A673 (cell line): ENCODE results near the gene TBX3.

Source experiments
- EZH2 ChIP-seq: fragments of 200-600 bp; sonication (generic); IDR thresholded peaks from 2 replicates; pipeline ENCODE4 v1.6.1; 2017; ENCODE audit warnings: borderline replicate concordance, low read depth, mild to moderate bottlenecking, mixed read lengths, antibody characterized with exemption, low read length; ENCODE audit not compliant: poor library complexity, severe bottlenecking
- TF ChIP-seq, protein P1 (sequence below): fragments of 300-800, 200-600 bp; sonication (generic); conservative IDR thresholded peaks from 2 replicates; pipeline ENCODE4 v1.5.1; 2017; ENCODE audit warnings: low read depth, mild to moderate bottlenecking, antibody characterized with exemption, low read length, moderate library complexity, mixed read lengths

DNA sequence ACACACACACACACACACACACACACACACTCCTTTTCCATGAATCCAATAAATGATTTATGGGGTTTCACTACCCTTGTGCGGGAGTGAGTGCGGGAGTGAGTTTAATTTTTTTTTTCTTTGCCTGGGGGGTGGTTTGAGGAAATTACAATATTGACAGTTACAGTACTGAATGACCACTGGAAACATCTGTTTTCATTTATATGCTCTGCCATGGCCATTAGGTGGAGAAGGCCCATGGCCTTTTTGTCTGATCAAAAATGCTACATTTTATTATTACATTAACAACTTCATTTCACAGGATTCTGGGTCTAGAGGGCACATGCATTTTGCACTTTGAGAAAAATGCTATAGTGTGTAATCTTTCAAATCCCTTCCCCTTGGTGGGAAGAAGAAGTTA, 5.9 kb downstream of the TBX3 start:
- TF ChIP-seq, protein P1, sequence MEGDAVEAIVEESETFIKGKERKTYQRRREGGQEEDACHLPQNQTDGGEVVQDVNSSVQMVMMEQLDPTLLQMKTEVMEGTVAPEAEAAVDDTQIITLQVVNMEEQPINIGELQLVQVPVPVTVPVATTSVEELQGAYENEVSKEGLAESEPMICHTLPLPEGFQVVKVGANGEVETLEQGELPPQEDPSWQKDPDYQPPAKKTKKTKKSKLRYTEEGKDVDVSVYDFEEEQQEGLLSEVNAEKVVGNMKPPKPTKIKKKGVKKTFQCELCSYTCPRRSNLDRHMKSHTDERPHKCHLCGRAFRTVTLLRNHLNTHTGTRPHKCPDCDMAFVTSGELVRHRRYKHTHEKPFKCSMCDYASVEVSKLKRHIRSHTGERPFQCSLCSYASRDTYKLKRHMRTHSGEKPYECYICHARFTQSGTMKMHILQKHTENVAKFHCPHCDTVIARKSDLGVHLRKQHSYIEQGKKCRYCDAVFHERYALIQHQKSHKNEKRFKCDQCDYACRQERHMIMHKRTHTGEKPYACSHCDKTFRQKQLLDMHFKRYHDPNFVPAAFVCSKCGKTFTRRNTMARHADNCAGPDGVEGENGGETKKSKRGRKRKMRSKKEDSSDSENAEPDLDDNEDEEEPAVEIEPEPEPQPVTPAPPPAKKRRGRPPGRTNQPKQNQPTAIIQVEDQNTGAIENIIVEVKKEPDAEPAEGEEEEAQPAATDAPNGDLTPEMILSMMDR = no peak
- no peak for TF ChIP-seq EZH2
